GM12891 (cell line): ENCODE measurements around the gene IGF1R.

Experiments used
- PAX5 ChIP-seq: IDR thresholded peaks from 2 replicates; pipeline ENCODE4 v1.6.1; 2011; ENCODE audit warnings: low read length, moderate library complexity, mild to moderate bottlenecking; ENCODE audit not compliant: insufficient read depth, severe bottlenecking
- POLR2A ChIP-seq: IDR thresholded peaks from 2 replicates; pipeline ENCODE4 v1.6.1; 2011; ENCODE audit warnings: low read depth, low read length, control low read depth
- POLR2AphosphoS5 ChIP-seq: IDR thresholded peaks from 2 replicates; pipeline ENCODE4 v1.6.1; 2011; ENCODE audit warnings: low read depth, low read length, control low read depth

DNA sequence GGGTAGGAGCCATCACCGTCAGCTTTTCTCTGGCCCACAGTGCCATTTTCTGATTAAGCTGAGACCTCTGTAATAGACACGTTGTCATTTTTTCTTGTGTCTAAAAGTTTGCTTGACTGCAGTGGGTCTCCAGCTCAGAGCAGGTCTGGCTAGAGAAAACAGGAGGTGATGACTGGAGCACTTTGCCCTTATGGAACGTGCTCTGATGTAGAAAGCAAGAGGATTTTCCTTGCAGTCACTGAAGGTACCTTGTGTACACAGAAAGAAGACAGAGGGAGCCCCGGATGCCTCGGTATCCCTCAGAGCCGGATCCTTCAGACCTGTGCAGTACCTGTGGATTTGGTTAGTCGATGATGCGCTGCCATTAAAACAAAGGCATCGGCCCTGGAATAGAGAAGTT is 76.2 kb downstream of the IGF1R start:
- TF ChIP-seq POLR2A (no peak), POLR2AphosphoS5 (no peak), PAX5 (no peak)
